ENCODE results near the gene CXorf58.

CXorf58 gene

DNA sequence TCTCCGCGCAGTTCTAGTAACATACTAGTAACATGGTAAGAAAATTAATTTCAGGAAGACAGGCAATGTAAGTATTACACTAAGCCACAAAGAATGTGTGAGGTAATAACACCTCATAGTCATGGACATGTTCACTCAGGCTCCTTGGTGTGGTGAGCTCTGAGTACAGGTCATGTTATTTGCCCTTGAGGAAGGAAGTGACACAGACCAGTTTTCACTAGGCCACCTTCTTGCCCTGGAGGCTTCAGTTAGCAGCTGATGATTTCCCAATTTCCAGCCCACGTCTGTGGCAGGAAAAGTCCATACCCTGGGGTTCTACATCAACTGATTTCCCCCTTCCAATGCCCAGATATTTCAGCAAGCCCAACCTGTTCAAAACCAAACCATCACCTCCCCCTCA lies 6.7 kb upstream of the CXorf58 start:
- DNase-seq: no peak

DNA sequence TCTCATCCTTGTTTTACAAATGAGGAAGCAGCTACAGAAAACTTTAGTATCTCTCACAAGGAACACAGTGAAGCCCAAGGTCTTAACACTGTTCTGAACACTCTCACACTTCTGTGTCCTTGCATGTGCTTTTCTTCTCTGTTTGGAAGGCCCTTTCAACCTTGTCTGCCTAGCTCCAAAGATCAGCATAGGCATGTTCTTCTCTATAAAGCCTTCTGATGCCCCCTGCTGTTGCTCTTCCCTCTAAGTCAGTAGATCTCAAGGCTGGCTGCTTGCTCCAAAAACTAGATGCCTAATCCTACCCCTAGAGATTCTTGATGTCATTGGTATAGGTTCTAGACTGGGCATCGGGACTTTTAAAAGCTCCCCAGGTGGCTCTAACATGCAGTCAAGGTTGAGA lies 6.0 kb upstream of the CXorf58 start:
- DNase-seq: peak; percentile 49

DNA sequence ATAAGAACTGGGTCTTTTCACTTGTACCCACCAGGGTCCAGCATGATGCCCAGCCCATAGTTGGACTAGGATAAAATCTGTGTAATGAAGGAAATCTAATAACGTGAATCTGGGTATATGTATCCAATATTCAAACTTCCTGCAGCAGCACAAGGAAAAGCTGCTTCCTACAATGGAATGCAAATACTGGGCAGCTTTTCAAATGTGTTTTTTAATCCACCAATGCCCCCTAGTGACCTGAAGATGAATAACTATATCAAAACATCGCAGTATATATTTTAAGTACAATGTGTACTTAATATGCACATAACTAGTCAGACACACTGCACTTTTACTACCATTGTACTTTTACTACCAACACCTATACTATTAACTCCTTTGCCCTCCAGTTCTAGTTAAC lies 5.4 kb upstream of the CXorf58 start:
- DNase-seq: no peak

DNA sequence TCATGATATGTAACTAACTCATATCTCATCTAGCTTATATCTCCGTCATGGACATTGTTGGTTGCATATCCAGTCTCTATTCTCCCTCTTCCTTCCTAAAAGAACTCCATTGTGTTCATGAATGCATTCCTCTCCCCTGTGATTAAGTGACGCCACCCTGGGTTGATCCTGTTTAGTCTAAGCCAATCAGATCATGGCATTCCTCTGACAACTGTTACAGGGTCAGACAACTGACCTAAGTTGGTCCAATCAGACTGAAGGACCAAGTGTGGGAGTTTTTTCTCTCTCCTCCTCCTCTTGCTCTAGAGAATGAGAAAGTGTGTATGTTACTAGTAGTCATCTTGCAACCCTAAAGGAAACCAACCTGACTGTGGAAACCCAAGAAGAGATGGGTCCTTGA lies 3.7 kb upstream of the CXorf58 start:
- no peak for DNase-seq

DNA sequence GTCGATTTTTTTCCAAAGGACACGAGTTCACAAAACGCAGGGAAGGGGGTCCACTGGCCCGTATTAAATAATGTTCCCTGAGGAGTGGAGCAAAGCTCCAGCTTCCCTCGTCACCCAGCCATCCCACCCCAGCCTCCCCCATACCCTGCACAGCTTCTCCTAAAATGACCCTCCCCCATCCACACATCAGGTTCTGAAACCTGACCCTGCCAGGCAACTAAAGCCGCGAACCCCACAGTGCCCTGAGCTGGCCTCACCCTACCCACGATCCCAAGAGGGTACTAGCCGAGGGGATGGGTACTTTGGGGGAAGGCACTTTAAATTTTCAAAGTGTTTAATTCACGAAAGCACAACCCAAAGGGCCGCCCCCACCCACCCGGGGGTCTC lies 702 bp upstream of the CXorf58 start:
- peak; percentile 2 for DNase-seq

DNA sequence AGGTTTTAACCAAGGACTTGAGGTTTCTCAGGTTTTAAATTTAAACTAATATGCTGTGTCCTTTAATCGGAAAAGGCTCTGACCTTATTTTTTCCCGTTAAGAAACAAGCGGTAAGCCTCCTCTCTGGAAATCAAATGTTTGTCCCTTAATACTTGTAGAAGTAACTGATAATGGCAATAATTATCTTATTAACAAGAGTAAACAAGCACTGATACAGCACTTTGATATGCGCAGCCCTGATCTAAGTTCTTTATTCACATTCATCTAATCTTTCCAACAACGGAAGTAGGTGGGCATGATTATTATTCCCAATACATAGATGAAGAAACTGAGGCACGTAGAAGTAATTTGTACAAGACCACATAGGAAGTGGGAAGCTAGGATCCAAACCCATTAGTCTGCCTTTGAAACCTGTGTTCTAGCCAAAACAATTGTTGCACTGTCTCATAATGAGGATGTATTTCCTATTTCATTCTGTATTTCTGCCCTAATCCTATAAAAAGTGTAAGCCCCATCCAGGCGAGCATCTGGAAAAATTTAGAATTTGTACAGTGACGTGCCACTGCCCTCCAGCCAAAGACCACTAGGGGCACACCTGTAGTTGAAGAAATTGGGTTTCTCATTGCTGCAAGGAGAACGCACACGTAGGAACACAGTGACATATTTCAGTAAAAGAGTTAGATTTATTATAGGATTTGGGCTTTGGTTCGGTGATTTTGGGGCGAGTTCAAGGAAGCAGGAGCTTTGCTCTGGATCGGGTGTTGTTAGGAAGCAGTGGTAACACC lies 606 bp downstream of the CXorf58 start:
- no peak for DNase-seq

DNA sequence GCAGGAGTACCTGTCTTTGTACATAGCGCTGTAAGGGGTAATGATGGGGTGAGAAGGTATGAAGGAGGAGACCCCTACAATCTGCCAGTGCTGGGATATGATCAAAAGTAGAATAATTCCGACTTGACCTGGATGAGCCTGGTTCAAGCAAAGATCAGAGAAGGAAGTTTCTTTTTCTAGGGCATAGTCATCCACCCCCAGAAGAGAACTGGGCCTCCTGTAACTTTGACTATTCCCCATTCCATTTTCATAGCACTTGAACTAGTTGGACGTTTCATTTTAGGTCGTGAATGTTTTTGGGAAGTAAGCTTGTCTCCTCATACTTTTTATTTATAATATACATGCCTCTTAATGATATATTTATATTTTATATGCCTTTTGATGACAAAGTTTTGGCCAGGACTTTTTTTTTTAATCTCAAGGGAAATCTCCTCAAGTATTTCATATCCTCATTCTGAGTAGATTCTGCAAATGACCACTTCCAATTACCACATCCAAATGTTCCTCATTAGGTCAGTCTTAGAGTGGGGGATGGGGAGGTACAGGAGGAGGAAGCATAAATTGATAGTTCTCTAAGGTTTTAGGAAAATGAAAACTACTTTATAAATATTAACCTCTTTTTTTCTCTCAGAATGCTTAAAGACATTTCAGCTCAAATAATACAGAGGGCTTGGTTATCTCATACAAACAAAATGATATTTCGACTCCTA lies 3.5 kb downstream of the CXorf58 start:
- no peak for DNase-seq

DNA sequence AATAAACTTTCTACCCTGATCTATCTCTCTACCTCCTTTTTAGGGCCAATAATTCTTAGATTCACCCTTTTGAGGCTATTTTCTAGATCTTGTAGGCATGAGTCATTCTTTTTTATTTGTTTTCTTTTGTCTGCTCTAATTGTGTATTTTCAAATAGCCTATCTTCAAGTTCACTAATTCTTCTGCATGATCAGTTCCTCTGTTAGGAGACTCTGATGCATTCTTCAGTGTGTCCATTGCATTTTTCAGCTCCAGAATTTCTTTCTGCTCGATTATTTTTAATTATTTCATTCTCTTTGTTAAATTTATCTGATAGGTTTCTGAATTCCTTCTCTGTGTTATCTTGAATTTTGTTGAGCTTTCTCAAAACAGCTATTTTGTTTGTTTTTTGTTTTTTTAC lies 11.3 kb downstream of the CXorf58 start:
- DNase-seq: no peak

DNA sequence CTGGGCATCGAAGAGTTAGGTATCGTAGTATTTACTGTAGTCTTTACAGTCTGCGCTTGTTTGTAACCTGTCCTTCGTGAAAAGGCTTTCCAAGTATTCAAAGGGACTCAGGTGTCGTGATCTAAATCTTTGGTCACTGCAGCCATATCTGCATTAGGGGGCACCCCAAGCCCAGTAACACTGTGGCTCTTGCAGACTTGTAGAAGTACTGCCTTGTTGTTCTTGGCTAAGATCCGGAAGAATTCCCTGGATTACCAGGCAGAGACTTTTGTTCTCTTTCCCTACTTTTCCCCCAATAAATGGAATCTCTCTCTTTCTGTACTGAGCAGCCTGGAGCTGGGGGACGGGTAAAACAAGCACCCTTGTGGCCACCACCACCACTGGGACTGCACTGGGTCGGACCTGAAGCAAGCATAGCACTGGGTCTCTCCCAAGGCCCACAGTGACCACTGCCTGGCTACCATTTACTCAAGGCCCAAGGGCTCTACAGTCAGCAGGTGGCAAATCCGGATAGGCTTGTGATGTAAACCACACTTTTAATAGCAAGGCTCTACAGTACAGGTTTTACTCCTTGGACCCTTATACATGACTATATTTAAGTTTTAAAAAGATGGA lies 12.0 kb downstream of the CXorf58 start:
- DNase-seq: no peak

DNA sequence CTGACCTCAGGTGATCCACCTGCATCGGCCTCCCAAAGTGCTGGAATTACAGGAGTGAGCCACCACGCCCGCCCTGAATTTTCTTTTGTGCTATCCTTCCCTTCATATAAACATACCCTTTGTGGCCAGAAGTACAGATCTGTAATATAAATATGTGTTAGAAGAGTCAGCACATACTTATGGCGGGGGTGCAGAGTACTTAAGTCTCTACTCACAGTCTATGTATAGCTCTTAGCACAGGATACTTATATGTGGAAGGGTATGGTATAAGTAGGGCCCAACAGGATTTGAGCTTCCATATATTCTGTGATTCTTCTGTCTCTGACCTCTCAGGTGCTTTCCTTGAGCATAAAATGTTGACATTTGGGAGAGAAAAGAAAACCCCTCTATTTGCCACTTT lies 18.2 kb downstream of the CXorf58 start:
- DNase-seq: no peak

DNA sequence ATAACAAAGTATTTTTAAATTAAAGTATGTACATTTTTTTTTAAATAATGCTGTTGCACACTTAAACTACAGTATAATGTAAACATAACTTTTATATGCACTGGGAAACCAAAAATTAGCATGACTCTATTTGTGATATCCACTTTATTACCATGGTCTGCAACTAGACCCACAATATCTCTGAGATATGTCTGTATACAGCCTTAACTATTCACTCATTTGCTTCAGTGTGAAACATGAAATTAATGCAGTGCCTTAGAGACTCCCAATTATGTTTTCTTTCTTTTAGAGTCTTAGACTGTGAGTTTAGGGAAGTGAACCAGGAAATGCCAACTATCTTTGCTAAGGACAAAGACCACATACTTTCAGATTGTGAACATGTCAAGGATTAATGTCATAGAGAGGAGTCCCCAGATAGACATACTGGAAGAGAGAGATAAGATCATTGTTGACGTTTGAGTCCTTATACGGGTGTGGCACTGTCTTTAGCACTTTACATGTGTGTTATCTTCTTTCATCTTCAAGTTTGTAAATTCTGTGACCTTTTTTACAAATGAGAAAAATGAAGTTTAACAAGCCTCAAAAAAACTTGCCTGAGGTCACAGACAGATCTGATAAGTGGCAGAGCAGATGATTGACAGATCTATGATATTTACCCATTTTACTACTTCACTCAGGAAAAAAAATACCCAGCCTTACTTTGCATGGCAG lies 23.2 kb downstream of the CXorf58 start:
- no peak for DNase-seq

DNA sequence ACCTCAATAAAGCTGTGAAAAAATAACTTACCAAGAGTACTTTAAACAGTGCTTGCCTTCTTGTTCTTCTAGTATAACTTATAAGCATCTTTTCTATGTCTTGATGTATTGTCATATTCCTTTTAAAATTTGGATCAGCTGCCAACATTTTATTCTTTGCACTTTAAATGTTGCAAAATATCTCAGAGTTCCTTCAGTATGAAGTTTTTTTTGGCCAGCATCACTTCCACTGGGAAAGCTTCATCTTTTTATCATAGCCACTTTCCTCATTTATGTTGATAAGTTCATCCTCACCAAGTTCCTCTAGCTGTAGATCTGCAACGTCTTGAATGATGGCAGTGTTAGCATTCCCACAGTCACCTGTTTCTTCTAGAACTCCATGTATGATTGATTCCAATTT lies 24.2 kb downstream of the CXorf58 start:
- DNase-seq: no peak

DNA sequence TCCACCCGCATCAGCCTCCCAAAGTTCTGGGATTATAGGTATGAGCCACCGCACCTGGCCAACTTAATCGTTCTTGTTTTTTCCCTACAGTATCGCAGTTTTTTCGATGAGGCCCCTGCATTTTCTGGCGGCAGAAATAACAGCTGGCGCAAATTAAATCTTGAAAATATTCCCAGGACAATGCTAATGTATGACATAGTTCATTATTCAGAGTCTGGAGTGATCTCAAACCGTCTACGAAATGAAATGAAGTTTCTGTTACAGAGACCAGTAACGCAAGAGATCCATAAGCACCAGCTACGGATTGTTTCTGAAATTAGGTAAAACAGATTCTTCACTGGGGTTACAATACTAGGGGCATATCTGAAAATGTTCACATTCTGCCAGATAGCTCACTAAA lies 27.3 kb downstream of the CXorf58 start:
- no peak for DNase-seq

DNA sequence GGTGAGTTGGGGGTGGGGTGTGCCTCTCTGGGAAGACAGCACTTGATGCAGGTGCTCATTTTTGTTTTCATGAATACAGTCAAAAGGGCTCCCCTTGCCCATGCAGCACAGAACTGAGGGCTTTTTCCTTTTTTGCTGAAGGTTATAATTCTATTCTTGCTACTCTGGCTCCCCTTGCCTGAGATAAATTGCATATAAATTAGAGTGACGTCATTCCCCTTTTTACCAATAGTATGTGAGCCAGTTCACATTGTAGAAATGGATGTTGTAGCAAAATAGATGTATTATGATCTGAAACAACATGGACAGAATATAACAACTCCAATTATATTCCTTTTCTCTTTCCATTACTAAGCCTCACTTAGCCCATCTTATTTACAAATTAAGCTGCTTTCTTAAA lies 28.4 kb downstream of the CXorf58 start:
- no peak for DNase-seq

DNA sequence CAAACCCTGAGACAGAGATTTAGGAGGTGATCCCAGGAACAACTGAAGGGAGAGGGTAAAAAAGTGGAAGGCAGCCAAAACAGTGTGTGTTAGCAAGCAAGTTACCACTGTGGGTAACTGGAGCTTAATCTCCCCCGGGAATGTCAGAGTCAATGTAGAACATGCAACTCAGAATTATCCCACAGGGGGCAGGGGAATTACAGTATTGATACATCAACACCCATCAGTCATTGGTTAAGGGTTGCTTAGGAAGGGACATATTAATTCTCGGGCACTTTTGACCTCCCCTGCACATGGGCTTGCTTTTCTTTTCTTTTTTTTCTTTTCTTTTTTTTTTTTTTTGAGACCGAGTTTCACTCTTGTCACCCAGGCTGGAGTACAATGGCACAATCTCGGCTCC lies 29.3 kb downstream of the CXorf58 start:
- DNase-seq: no peak

DNA sequence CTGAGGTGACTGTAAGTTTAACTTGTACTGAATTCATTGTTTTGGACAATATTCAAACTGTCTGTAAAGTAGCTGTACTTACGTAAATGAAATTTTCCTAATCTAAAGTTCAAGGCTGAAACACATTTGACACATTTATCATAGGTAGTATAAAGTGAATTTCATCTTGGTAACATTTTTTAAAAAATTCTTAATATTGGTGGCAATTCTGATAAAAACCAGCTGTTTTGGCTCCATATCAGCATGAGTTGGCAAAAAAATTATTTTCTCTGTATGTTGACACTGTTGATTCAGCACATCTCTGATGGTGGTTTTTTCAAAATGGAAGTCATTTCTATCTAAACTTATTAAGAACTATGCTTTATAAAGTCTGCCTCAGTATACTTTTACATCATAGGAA lies 30.9 kb downstream of the CXorf58 start:
- DNase-seq: no peak

DNA sequence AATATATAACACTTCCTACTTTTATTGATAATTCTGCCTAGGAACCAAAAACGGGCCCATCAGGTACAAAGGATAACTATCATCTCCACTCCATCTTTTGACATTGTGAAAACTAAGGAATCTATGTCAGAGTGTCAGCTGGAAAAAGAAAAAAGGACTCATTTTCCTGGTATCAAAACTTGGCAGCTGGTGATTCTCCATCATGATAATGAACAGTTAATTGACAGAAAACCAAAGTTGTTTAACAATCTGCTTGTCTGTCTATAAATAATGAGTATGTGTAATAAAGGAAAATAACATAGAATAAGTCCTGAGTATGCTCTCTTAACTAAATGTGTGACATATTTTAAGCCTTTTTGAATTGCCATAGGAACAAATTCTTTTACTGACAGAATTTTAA lies 31.4 kb downstream of the CXorf58 start:
- DNase-seq: no peak

DNA sequence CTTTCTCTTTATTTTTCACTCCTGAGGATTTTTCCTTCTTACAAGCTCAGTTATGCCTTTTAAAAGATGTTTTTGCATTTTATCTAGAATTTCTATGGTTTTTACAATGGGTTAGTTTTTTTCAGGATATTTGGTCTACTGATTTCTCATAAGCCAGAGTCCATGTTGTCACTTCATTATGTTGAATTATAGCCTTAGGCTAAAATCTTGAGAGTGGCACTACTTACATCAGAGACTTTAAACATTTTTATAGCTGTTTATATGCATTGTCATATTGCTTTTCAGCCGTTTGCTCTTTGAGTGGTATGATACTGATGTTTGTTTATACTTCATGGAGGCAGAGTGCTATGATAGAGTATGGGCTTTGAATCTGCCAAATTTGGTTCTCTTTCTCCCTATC lies 36.4 kb downstream of the CXorf58 start:
- no peak for DNase-seq

DNA sequence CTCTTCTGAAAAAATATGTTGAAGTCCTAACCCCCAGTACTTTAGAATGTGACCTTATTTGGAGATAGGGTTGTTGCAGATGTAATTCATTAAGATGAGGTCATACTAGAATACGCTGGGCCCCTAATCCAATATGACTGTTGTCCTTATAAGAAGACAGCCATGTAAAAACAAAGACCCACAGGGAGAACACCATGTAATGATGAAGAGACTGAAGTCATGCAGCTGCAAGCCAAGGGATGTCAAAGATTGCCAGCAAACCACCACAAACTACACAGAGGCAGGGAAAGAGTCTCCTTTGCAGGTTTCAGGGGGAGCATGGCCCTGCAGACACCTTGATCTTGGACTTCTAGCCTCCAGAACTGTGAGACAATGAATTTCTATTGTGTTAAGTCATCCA lies 37.4 kb downstream of the CXorf58 start:
- no peak for DNase-seq

DNA sequence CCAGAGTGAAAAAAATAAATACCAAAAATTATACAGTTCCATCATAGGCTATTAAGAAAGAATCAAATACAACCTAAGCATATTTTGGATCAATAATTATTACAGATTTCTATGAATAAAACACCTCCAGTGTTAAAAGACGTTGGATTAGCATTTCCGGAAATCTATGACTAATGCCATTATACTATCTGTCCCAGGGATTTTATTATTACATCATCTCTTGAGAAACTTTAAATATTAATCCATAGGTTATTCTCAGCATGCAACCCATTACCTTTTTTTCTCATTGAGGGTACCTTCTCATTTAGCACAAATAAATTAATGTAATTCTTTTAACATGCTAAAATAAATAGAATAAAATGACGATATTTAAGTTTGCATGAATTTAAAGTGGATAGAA lies 44.6 kb downstream of the CXorf58 start:
- no peak for DNase-seq

DNA sequence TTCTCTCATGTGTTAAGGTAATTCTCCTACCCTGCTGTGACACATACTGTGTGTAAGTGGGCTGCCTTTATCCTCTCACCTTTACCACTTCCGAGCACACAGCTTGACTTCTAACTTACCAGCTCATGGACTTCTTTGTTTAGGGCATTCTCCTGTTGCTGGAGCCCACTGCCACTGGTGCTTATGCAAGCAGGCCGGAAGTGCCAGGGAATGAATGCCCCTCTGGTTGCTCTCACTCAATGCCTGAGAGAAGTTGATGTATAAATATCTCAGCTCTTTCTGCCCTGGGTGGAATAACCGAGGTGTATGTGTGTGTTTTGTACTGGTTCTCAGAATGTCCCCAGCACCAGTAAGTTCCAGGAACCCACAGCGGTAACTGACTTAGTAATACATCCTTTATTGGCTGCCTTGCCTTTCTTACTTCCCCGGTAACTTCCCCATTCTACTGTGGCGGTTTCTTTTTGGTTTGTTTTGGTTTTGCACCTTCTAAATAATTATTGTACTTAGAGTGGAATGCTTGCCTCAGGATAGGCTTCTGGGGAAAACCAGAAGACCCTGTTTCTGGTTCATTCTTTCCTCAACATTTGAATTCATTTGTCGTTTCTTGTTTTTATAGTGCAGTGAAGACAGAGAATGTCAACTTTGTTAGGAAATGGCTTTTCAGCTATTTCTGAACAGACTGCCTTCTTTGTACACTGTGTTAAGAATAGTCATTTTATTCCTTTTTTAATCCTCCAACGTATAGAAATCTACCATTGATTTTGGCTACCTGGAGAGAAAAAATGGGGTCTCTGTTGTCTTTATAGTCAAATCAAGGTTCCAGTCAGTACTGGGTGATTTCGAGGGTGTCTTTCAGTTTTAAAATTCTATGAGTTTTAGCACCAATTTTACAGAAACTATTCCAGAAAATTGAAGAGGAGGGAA lies 45.4 kb downstream of the CXorf58 start:
- peak; percentile 41 for DNase-seq

DNA sequence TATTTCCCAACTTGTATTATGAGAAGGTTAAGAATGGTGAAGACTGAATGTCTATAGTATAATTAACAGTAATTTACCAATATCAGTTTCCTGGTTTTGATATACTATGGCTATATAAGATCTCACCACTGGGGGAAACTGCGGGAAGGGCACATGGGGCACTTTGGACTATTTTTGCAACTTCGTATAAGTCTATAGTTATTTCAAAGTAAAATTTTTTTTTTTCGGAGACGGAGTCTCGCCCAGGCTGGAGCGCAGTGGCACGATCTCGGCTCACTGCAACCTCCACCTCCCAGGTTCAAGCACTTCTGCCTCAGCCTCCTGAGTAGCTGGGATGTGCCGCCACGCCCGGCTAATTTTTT lies 46.1 kb downstream of the CXorf58 start:
- peak; percentile 4 for DNase-seq

DNA sequence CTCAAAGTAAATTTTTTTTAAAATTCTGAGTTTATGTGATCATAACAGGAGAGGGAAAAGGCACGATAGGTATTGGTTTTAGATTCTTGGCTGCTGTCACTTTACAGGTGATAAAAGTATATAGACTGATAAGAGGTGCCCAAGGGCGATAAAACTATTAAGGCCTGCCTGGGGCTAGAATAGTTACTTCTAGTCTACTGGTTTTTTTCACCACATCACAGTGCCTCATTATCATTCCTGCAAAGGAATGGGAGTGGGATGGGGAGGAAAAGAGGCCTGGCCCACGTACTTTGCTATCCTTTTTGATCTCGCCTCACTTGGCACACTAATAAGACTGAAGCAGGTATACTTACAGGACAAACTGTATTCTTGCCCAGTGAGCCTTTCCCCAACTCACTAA lies 46.6 kb downstream of the CXorf58 start:
- no peak for DNase-seq

Data from CD4-positive, alpha-beta T cell treated with Interleukin-6 for 4 hours (primary cell).